H9 (cell line): ENCODE results near the gene JKAMP. TPM values are rescaled to one million over a fixed set of nuclear protein-coding genes. Genes with fewer than 3 reads are reported as not detected.

Experiments used
- DNase-seq: peaks from one replicate; pipeline ENCODE4 v3.0.0-alpha.2; 2017
- H2AFZ ChIP-seq: one replicate; pipeline ENCODE4 v1.6.1; 2013; ENCODE audit warnings: mild to moderate bottlenecking, low read length, control low read depth, moderate library complexity
- H2AK5ac ChIP-seq: 2 replicates; pipeline ENCODE4 v1.6.1; 2013; ENCODE audit warnings: low read length, control low read depth, mixed read lengths; ENCODE audit not compliant: insufficient read length
- H2BK120ac ChIP-seq: one replicate; pipeline ENCODE4 v1.6.1; 2013; ENCODE audit warnings: low read depth, mild to moderate bottlenecking, low read length, control low read depth, inconsistent platforms; ENCODE audit not compliant: poor library complexity, severe bottlenecking
- H2BK12ac ChIP-seq: 2 replicates; pipeline ENCODE4 v1.6.1; 2013; ENCODE audit warnings: low read length, control low read depth, mixed read lengths, low read depth; ENCODE audit not compliant: insufficient read length
- H2BK15ac ChIP-seq: 2 replicates; pipeline ENCODE4 v1.6.1; 2013; ENCODE audit warnings: low read depth, low read length, control low read depth
- H2BK20ac ChIP-seq: one replicate; pipeline ENCODE4 v1.6.1; 2013; ENCODE audit warnings: low read depth, mild to moderate bottlenecking, low read length, control low read depth, inconsistent platforms; ENCODE audit not compliant: poor library complexity, severe bottlenecking
- H2BK5ac ChIP-seq: 2 replicates; pipeline ENCODE4 v1.6.1; 2013; ENCODE audit warnings: low read length, control low read depth, mixed read lengths; ENCODE audit not compliant: insufficient read length
- H3K14ac ChIP-seq: 2 replicates; pipeline ENCODE4 v1.6.1; 2013; ENCODE audit warnings: low read length, control low read depth; ENCODE audit not compliant: insufficient read depth
- H3K18ac ChIP-seq: 2 replicates; pipeline ENCODE4 v1.6.1; 2013; ENCODE audit warnings: low read depth, mild to moderate bottlenecking, mixed read lengths, low read length, control low read depth; ENCODE audit not compliant: insufficient read length
- H3K23ac ChIP-seq: 2 replicates; pipeline ENCODE4 v1.6.1; 2013; ENCODE audit warnings: low read length, control low read depth, mixed read lengths, low read depth; ENCODE audit not compliant: insufficient read length
- H3K23me2 ChIP-seq: 2 replicates; pipeline ENCODE4 v1.6.1; 2013; ENCODE audit warnings: low read depth, mild to moderate bottlenecking, mixed read lengths, low read length, control low read depth; ENCODE audit not compliant: insufficient read length, poor library complexity, severe bottlenecking
- H3K27ac ChIP-seq: 2 replicates; pipeline ENCODE4 v1.5.1; 2013; ENCODE audit warnings: low read length, control low read depth, mixed read lengths, low read depth; ENCODE audit not compliant: insufficient read length
- H3K27me3 ChIP-seq: 2 replicates; pipeline ENCODE4 v1.6.1; 2013; ENCODE audit warnings: low read length, control low read depth, inconsistent platforms; ENCODE audit not compliant: insufficient read depth
- H3K4ac ChIP-seq: 2 replicates; pipeline ENCODE4 v1.6.1; 2013; ENCODE audit warnings: low read depth, mild to moderate bottlenecking, control low read depth, inconsistent platforms, low read length, moderate library complexity
- H3K4me1 ChIP-seq: 2 replicates; pipeline ENCODE4 v1.6.1; 2013; ENCODE audit warnings: low read length, control low read depth, inconsistent platforms; ENCODE audit not compliant: insufficient read depth
- H3K4me2 ChIP-seq: 2 replicates; pipeline ENCODE4 v1.6.1; 2013; ENCODE audit warnings: low read length, control low read depth, mixed read lengths; ENCODE audit not compliant: insufficient read length, insufficient read depth
- H3K56ac ChIP-seq: 2 replicates; pipeline ENCODE4 v1.6.1; 2013; ENCODE audit warnings: low read depth, mild to moderate bottlenecking, mixed read lengths, low read length, control low read depth; ENCODE audit not compliant: insufficient read length
- H3K79me1 ChIP-seq: 2 replicates; pipeline ENCODE4 v1.6.1; 2013; ENCODE audit warnings: low read depth, mild to moderate bottlenecking, moderate library complexity, low read length, control low read depth, inconsistent platforms; ENCODE audit not compliant: insufficient read depth, poor library complexity, severe bottlenecking
- H3K79me2 ChIP-seq: 2 replicates; pipeline ENCODE4 v1.6.1; 2013; ENCODE audit warnings: low read length, control low read depth, inconsistent platforms; ENCODE audit not compliant: insufficient read depth
- H3K9ac ChIP-seq: 2 replicates; pipeline ENCODE4 v1.6.1; 2013; ENCODE audit warnings: low read length, control low read depth, mixed read lengths; ENCODE audit not compliant: insufficient read length; ENCODE audit errors: extremely low read depth
- H3K9me3 ChIP-seq: one replicate; pipeline ENCODE4 v1.6.1; 2013; ENCODE audit warnings: low read depth, low read length, inconsistent platforms; ENCODE audit not compliant: control insufficient read depth
- H3T11ph ChIP-seq: one replicate; pipeline ENCODE4 v1.6.1; 2013; ENCODE audit warnings: mild to moderate bottlenecking, low read length, control low read depth, inconsistent platforms
- H4K20me1 ChIP-seq: one replicate; pipeline ENCODE4 v1.6.1; 2013; ENCODE audit not compliant: control insufficient read depth, insufficient read length, insufficient read depth
- H4K5ac ChIP-seq: 2 replicates; pipeline ENCODE4 v1.6.1; 2013; ENCODE audit warnings: low read depth, mild to moderate bottlenecking, mixed read lengths, low read length, control low read depth; ENCODE audit not compliant: insufficient read length
- H4K8ac ChIP-seq: replicated peaks from 2 replicates; pipeline ENCODE4 v1.6.1; 2013; ENCODE audit warnings: low read length, control low read depth, mixed read lengths, low read depth; ENCODE audit not compliant: insufficient read length
- H4K91ac ChIP-seq: 2 replicates; pipeline ENCODE4 v1.6.1; 2013; ENCODE audit warnings: low read depth, mild to moderate bottlenecking, moderate library complexity, mixed read lengths, low read length, control low read depth; ENCODE audit not compliant: insufficient read length
- H3K27ac Mint-ChIP-seq, 3 experiments: 2 replicates in 2 of 3; 3 replicates in 1 of 3; pipeline ENCODE4 v1.8.0; 2020 to 2021; ENCODE audit warnings: mixed read lengths in 3 of 3, mild to moderate bottlenecking in 1 of 3, moderate library complexity in 1 of 3
- H3K27me3 Mint-ChIP-seq: 2 replicates; pipeline ENCODE4 v1.8.0; 2021; ENCODE audit warnings: low read depth, mild to moderate bottlenecking, moderate library complexity, mixed read lengths
- H3K36me3 Mint-ChIP-seq, 3 experiments: 2 replicates in 2 of 3; 3 replicates in 1 of 3; pipeline ENCODE4 v1.8.0; 2020 to 2021; ENCODE audit warnings: low read depth in 3 of 3, mixed read lengths in 3 of 3; ENCODE audit not compliant: insufficient read depth in 1 of 3
- H3K4me1 Mint-ChIP-seq, 2 experiments: 2 replicates each; pipeline ENCODE4 v1.8.0; 2020; ENCODE audit warnings: mixed read lengths in 2 of 2
- H3K4me3 Mint-ChIP-seq, 2 experiments: 2 replicates in 1 of 2; 3 replicates in 1 of 2; pipeline ENCODE4 v1.8.0; 2020 to 2021; ENCODE audit warnings: mild to moderate bottlenecking in 2 of 2, mixed read lengths in 2 of 2, moderate library complexity in 1 of 2
- H3K9me3 Mint-ChIP-seq, 2 experiments: 2 replicates in 1 of 2; 3 replicates in 1 of 2; pipeline ENCODE4 v1.8.0; 2020; ENCODE audit warnings: mild to moderate bottlenecking in 2 of 2, mixed read lengths in 2 of 2, moderate library complexity in 1 of 2
- WGBS: extraction: QIAGEN DNeasy Blood & Tissue Kit; methylation state at CpG from one replicate; pipeline ENCODE4 v1.1.7; 2013; ENCODE audit warnings: missing lambda C conversion rate, low lambda C conversion rate, mixed read lengths; ENCODE audit not compliant: insufficient read length; ENCODE audit errors: extremely low coverage; 5-methylcytosine and 5-hydroxymethylcytosine counted together
- total RNA-seq: library from RNA; stranded (reverse); gene quantifications from 2 replicates; pipeline ENCODE4 v1.2.1, GENCODE V29; 2021
- TF ChIP-seq, protein P1 (sequence below): fragments of 200-600 bp; sonication (generic); conservative IDR thresholded peaks from 3 replicates; pipeline ENCODE4 v1.8.0; 2021; ENCODE audit warnings: antibody characterized with exemption, mild to moderate bottlenecking

JKAMP gene
- total RNA-seq, 1 experiment from 2014 or later, result 33.8 TPM

DNA sequence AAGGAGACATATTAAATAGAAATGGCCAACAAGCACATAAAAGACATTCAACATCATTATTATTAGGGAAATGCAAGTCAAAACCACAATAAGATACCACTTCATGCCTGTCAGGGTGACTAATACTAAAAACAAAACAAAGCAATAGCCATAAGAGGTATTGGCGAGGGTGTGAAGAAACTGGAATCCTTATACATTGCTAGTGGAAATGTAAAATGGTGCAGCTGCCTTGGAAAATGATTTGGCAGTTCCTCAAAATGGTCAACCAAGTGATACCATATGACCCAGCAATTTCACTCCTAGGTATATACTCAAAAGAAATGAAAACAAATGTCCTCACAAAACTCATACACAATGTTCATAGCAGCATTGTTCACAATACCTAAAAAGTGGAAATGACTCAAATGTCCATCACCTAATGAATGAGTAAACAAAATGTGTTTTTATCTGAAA, 46.1 kb upstream of the JKAMP start:
- H3K23ac ChIP-seq, result no peak overlapping the region
- no peak overlapping the region for H2BK120ac ChIP-seq
- no peak overlapping the region for H2BK5ac ChIP-seq
- H3K56ac ChIP-seq, result no peak overlapping the region
- H3T11ph ChIP-seq, result no peak overlapping the region
- H3K23me2 ChIP-seq, result no peaks in the 10 kb centered on the region
- H3K27ac ChIP-seq, result no peak overlapping the region
- no peaks in the 10 kb centered on the region for H3K27me3 ChIP-seq
- H3K4me2 ChIP-seq, result no peak overlapping the region
- H3K27ac Mint-ChIP-seq, result no peak overlapping the region
- H4K5ac ChIP-seq, result no peak overlapping the region
- H2AK5ac ChIP-seq, result no peak overlapping the region
- H3K9ac ChIP-seq, result no peak overlapping the region
- no peaks in the 10 kb centered on the region for H3K79me1 ChIP-seq
- no peaks in the 10 kb centered on the region for H3K4me1 ChIP-seq
- no peak overlapping the region for H2BK20ac ChIP-seq
- H3K27me3 Mint-ChIP-seq, result no peaks in the 10 kb centered on the region
- no peak overlapping the region for H4K8ac ChIP-seq
- no peak overlapping the region for H2BK15ac ChIP-seq
- no peak overlapping the region for H2BK12ac ChIP-seq
- H3K14ac ChIP-seq, result no peak overlapping the region
- H3K18ac ChIP-seq, result no peak overlapping the region
- H3K36me3 Mint-ChIP-seq, result no peaks in the 10 kb centered on the region; a peak in 1 of 7 replicates
- DNase-seq, result no peak
- no peaks in the 10 kb centered on the region for H3K9me3 ChIP-seq
- WGBS, result no CpG with 5 or more reads among the region's 1 CpG
- no peak overlapping the region for H3K4me3 Mint-ChIP-seq
- H2AFZ ChIP-seq, result no peak overlapping the region
- no peaks in the 10 kb centered on the region for H3K79me2 ChIP-seq
- no peaks in the 10 kb centered on the region for H3K9me3 Mint-ChIP-seq
- H4K91ac ChIP-seq, result no peak overlapping the region
- no peak overlapping the region for H3K4ac ChIP-seq
- H4K20me1 ChIP-seq, result no peaks in the 10 kb centered on the region
- TF ChIP-seq, protein P1, sequence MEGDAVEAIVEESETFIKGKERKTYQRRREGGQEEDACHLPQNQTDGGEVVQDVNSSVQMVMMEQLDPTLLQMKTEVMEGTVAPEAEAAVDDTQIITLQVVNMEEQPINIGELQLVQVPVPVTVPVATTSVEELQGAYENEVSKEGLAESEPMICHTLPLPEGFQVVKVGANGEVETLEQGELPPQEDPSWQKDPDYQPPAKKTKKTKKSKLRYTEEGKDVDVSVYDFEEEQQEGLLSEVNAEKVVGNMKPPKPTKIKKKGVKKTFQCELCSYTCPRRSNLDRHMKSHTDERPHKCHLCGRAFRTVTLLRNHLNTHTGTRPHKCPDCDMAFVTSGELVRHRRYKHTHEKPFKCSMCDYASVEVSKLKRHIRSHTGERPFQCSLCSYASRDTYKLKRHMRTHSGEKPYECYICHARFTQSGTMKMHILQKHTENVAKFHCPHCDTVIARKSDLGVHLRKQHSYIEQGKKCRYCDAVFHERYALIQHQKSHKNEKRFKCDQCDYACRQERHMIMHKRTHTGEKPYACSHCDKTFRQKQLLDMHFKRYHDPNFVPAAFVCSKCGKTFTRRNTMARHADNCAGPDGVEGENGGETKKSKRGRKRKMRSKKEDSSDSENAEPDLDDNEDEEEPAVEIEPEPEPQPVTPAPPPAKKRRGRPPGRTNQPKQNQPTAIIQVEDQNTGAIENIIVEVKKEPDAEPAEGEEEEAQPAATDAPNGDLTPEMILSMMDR, result no peak
- H3K4me1 Mint-ChIP-seq, result peaks cover 0 to 3% of the 10 kb centered on the region in 2 experiments; a peak in 1 of 4 replicates
